ENCODE results near the gene TMEM187. TPM values are rescaled to one million over a fixed set of nuclear protein-coding genes. Genes with fewer than 3 reads are reported as not detected.

Gene TMEM187
- total RNA-seq, 4 donors from 2014 or later: 3.8 to 10.7 (median 8.7) TPM

DNA sequence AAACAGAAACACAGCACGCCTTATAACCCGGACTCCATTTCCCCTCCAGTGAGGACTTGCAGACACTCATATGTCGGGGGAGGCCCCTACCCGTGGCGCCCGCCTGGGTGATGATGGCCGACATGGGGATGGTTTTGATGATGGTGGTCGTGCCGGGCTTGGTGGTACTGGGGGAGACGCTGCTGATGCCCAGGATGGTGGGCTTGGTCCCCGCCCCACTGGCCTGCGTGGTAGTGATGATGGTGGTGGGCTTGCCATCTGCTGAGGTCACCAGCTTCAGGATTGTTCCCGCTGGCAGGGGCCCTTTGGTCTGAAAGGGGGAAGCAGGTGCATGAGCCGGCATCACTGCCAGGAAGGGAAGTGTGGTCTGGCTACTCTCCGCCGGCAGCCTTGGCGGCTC lies 15.3 kb upstream of the TMEM187 start:
- no peak overlapping the region for H3K27ac ChIP-seq
- no peak for DNase-seq
- H3K36me3 ChIP-seq: peaks cover 73 to 89% of the 10 kb centered on the region in 2 donors
- H3K4me3 ChIP-seq (replicated peaks in 1 of 3): no peak overlapping the region
- no peaks in the 10 kb centered on the region for H3K27me3 ChIP-seq
- TF ChIP-seq POLR2A (IDR thresholded peaks at IDR 0.05): no peak
- TF ChIP-seq, protein P1, sequence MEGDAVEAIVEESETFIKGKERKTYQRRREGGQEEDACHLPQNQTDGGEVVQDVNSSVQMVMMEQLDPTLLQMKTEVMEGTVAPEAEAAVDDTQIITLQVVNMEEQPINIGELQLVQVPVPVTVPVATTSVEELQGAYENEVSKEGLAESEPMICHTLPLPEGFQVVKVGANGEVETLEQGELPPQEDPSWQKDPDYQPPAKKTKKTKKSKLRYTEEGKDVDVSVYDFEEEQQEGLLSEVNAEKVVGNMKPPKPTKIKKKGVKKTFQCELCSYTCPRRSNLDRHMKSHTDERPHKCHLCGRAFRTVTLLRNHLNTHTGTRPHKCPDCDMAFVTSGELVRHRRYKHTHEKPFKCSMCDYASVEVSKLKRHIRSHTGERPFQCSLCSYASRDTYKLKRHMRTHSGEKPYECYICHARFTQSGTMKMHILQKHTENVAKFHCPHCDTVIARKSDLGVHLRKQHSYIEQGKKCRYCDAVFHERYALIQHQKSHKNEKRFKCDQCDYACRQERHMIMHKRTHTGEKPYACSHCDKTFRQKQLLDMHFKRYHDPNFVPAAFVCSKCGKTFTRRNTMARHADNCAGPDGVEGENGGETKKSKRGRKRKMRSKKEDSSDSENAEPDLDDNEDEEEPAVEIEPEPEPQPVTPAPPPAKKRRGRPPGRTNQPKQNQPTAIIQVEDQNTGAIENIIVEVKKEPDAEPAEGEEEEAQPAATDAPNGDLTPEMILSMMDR (IDR thresholded peaks at IDR 0.05): no peak
- no peaks in the 10 kb centered on the region for H3K4me1 ChIP-seq
- no peaks in the 10 kb centered on the region for H3K9me3 ChIP-seq
- intact Hi-C loops (cut with DNase I): loop anchor here (10.0 kb wide), 1 partner anchor 422 kb away; no protein-coding TSS in a partner anchor
- 95 to 100% methylated on average over 2 to 4 of the region's 17 CpGs for WGBS, 2 donors

DNA sequence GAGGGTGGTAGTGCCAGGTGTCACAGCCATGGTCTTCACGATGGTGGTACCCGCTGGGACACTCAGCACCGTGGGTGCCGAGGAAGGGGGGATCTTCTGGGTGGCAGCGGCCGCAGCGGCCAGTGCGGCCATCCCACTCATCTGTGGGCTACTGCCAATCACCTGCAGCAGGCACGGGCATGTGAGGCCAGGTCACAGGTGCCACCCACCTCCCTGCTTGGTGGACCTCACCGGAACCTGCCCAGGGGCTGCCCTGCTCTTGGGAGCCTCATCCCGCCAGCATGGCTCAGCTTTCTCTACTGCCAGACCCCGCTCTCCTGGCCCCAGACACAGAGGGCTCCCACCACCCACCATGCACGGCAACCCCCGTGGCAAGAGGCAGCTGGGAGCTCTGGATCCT lies 13.9 kb upstream of the TMEM187 start:
- H3K27me3 ChIP-seq: no peaks in the 10 kb centered on the region
- H3K36me3 ChIP-seq: peaks cover 71 to 83% of the 10 kb centered on the region in 2 donors
- DNase-seq: no peak
- no peak overlapping the region for H3K4me3 ChIP-seq (replicated peaks in 1 of 3)
- intact Hi-C loops (cut with DNase I): loop anchor here (10.0 kb wide), 1 partner anchor 424 kb away; no protein-coding TSS in a partner anchor
- TF ChIP-seq, protein P1 (IDR thresholded peaks at IDR 0.05): no peak
- no peak for TF ChIP-seq POLR2A (IDR thresholded peaks at IDR 0.05)
- H3K4me1 ChIP-seq: no peaks in the 10 kb centered on the region
- H3K9me3 ChIP-seq: no peaks in the 10 kb centered on the region
- 80% methylated on average over 1 of the region's 14 CpGs; no CpG with 5 or more reads in 1 of the 2 donors for WGBS, 2 donors
- H3K27ac ChIP-seq: no peak overlapping the region

DNA sequence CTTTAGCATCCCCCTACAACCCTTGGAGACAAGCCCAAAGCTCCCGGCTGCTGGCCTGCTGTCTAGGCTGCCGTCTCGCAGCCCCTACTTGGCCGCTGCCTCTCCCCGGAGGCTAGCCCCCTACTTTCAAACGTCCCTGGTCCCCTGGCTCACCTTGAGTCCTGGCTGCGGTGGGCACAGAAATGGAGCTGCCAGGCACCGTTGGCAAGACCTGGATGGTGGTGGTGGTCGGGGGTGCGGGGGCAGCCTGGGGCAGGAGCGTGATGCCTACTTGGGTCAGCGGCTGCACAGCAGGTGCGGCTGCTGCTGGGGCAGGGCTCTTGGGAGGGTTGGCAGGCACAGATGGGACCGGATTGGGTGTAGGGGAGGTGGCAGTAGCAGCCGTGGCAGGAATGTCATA lies 12.9 kb upstream of the TMEM187 start:
- intact Hi-C loops (cut with DNase I): loop anchor here (10.0 kb wide), 1 partner anchor 425 kb away; no protein-coding TSS in a partner anchor
- Histone ChIP-seq H3K9me3 (no peaks in the 10 kb centered on the region), H3K27me3 (no peaks in the 10 kb centered on the region), H3K4me1 (no peaks in the 10 kb centered on the region), H3K27ac (no peak overlapping the region), H3K4me3 (replicated peaks in 1 of 3) (no peak overlapping the region), H3K36me3 (peaks cover 63 to 72% of the 10 kb centered on the region in 2 donors)
- no peak for TF ChIP-seq POLR2A (IDR thresholded peaks at IDR 0.05)
- 83% methylated on average over 1 of the region's 15 CpGs; no CpG with 5 or more reads in 1 of the 2 donors for WGBS, 2 donors
- no peak for DNase-seq

DNA sequence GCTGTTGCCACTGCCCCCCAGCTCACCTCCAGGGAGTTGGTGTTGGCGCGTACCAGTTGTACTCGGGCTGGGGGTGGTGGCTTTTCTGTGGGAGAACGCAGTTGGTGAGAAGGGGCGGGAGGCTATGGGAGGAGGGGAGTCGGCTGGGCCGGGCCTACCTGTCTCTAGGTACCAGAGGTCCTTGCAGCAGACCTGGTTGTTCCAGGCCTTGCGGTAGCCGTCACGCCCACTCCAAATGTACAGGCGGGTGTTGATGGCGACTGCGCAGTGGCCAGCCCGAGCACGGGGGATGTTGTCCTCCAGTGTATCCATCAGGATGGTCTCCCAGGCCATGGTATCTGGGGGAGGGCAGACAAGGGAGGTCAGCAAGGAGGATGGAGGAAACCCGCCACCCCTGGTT lies 12.5 kb upstream of the TMEM187 start:
- H3K27me3 ChIP-seq: no peaks in the 10 kb centered on the region
- no peak overlapping the region for H3K4me3 ChIP-seq (replicated peaks in 1 of 3)
- 95 to 98% methylated on average over 5 to 8 of the region's 16 CpGs for WGBS, 2 donors
- TF ChIP-seq, protein P1 (IDR thresholded peaks at IDR 0.05): no peak
- TF ChIP-seq POLR2A (IDR thresholded peaks at IDR 0.05): no peak
- intact Hi-C loops (cut with DNase I): no loop called here
- H3K4me1 ChIP-seq: no peaks in the 10 kb centered on the region
- peaks cover 58 to 68% of the 10 kb centered on the region in 2 donors for H3K36me3 ChIP-seq
- DNase-seq: no peak
- H3K9me3 ChIP-seq: no peaks in the 10 kb centered on the region
- H3K27ac ChIP-seq: no peak overlapping the region

DNA sequence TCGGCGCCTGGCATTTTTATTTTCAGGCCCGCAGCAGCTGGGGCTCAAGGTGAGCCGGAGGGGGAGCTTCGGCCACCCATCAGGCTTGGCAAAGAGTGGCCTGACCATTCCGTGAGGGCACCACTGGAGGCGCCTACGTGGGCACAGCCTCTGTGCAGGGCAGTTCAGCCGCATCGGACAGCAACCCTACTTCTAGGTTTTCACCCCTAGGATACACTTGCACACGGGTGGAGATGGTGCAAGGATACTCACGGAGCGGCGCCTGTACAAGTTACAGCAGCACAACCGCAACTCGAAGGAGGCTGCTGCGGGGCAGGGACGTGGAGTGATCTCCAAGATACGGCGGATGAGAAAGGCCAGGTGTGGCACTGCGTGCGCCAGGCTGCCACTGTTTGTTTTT lies 11.8 kb upstream of the TMEM187 start:
- H3K27me3 ChIP-seq: no peaks in the 10 kb centered on the region
- DNase-seq: no peak
- intact Hi-C loops (cut with DNase I): no loop called here
- 95 to 96% methylated on average over 16 to 17 of the region's 22 CpGs for WGBS, 2 donors
- peaks cover 0 to 4% of the 10 kb centered on the region in 2 donors for H3K4me1 ChIP-seq
- no peak overlapping the region for H3K27ac ChIP-seq
- H3K36me3 ChIP-seq: peaks cover 57 to 63% of the 10 kb centered on the region in 2 donors
- H3K9me3 ChIP-seq: no peaks in the 10 kb centered on the region
- TF ChIP-seq, protein P1 (IDR thresholded peaks at IDR 0.05): no peak
- TF ChIP-seq POLR2A (IDR thresholded peaks at IDR 0.05): no peak
- H3K4me3 ChIP-seq (replicated peaks in 1 of 3): no peak overlapping the region

Data from thyroid gland (tissue), 4 donors.